Cardiac septum (tissue), 1 donor: ENCODE data around the gene TSC22D4. TPM values are rescaled to one million over a fixed set of nuclear protein-coding genes. Genes with fewer than 3 reads are reported as not detected.
"Not testable (repeated sequence)": the region's sequence is repeated elsewhere in the genome, so short reads cannot be mapped to it uniquely, and the experiment has no call there.

Experiments
- DNase-seq: peaks from one replicate; pipeline ENCODE4 v3.0.0-alpha.2; 2020; ENCODE audit warnings: low spot score
- intact Hi-C: fragments of 100-400 bp; cut with DNase I; formaldehyde crosslinking; loops from one replicate; pipeline ENCODE4 v1.14.0; 2022
- total RNA-seq: library from RNA; stranded (reverse); fragmentation: NEBNext Ultra II Directional; extraction: Animal tissue kit (Norgen Biotek cat#: 25700); gene quantifications from one replicate; pipeline ENCODE4 v1.2.1, GENCODE V29; 2021
- donor health status: DM: no; HTN: no; CAD: no.

Gene TSC22D4
- total RNA-seq, 1 donor from 2014 or later = 35.0 TPM

DNA sequence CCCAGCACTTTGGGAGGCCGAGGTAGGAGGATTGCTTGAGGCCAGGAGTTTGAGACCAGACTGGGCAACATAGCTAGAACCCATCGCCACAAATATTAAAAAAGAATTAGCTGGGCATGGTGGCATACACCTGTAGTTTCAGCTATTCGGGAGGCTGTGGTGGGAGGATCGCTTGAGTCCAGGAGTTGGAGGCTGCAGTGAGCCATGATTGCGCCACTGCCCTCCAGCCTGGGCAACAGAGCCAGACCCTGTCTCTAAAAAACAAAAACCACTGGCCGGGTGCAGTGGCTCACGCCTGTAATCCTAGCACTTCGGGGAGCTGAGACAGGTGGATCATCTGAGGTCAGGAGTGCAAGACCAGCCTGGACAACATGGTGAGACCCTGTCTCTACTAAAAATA is 25.2 kb downstream of the TSC22D4 start:
- DNase-seq, intact Hi-C loops: not testable (repeated sequence)

DNA sequence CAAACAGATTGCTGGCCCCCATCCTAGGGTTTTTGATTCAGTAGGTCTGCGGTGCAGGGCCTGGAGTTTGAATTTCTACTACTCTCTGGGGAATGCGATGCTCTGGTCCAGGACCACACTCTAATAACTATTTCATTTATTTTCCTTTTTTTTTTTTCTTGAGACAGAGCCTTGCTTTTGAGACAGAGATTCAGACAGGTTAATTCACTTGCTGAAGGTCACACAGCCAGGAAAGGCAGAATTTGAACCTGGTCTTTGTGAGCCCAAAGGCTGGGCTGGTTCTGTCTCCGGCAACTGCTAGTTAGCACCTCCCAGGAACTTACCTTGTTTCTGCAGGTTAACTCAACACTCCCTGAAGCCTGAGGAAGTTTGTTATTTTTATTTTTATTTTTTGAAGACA is 26.5 kb downstream of the TSC22D4 start:
- DNase-seq = no peak
- intact Hi-C loops = no loop called here

DNA sequence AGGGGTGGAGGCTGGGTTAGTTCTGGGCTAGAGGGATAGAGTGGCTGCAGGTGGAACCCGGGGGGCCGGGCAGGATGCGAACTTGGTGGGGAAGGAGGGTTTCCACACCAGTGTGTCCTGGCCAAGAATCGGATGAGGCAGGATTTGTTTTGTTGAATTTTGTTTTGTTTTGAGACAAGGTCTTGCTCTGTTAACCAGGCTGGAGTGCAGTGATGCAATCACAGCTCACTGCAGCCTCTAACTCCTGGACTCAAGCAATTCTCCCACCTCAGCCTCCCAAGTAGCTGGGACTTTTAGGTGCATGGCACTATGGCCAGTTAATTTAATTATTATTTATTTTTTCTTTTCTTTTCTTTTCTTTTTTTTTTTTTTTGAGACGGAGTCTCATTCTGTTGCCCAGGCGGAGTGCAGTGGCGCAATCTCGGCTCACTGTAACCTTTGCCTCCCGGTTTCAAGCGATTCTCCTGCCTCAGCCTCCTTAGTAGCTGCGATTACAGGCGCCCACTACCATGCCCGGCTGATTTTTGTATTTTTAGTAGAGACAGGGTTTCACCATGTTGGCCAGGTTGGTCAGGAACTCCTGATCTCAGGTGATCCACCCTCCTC is 29.7 kb downstream of the TSC22D4 start:
- no peak for DNase-seq
- intact Hi-C loops = no loop called here

DNA sequence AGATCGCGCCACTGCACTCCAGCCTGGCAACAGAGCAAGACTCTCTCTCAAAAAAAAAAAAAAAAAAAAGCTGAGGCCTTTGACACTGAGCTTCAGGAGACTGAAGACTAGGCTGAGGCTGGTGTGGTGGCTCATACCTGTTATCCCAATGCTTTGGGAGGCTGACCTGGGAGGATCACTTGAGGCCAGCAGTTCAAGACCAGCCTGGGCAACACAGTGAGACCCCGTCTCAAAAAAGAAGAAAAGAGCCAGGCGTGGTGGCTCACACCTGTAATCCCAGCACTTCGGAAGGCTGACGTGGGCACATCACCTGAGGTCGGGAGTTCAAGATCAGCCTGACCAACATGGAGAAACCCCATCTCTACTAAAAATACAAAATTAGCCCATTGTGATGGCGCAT is 31.7 kb downstream of the TSC22D4 start:
- intact Hi-C loops, DNase-seq: not testable (repeated sequence)

DNA sequence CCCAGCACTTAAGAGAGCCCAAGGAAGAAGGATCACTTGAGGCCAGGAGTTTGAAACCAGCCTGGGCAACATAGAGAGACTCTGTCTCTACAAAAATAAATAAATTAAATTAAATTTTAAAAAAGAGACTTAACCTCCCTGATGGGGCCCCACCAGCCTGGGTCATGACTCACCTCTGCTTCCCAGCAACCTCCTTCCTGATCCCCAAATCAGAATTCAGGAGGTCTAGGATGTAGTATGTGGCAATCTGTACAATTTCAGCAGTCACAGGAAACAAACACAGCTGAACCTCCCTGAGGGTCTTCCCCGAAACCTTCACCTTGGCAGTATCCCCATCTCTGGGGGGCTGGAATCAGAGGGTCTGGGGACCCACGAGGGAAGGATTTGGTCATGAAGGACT is 33.0 kb downstream of the TSC22D4 start:
- peak; percentile 9 for DNase-seq
- intact Hi-C loops = no loop called here

DNA sequence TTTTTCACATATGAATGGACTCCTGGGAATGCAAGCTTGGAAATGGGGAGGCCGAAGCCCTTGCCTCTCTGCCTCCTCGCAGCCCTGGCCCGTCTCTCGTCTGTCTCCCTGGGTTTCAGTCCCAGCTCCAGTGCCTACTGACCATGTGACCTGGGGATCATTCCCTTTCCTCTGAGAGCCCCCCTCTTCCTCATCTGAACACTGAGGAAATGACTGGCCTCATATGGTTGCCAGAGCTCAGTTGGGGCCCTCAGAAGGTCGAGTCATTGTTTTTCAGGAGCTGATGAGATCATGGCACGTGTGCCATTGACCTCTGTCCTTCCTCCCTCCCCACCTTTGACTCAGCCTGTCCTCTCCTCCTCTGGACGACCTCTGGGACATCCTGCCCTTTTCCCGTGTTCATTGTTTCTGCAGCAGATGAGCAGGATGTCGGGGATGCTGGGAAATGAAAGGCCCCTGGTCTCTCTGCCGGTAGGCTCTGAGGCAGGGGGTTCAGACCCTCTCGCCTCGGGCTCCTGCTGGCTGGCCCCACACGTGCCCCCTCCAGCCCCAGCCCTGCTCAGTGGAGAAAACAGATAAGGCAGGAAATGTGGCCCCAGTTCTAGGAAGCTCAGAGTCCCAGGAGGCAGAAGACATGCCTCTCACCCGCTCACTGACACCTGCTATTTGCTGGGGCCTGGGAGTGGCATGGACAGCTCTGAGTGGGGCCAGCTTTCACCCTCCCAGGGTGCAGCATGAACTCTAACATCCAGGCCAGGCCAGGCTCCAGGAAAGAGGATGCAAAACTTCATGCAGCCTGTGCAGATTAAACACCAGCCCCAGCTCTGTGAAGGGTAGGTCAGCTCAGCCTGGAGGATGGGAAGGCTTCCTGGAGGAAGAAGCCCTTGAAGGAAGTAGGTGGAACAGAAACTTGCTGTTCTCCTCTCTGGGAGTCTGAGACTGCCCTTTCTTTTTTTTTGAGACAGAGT is 34.4 kb downstream of the TSC22D4 start:
- peak; percentile 77 for DNase-seq
- intact Hi-C loops = no loop called here

DNA sequence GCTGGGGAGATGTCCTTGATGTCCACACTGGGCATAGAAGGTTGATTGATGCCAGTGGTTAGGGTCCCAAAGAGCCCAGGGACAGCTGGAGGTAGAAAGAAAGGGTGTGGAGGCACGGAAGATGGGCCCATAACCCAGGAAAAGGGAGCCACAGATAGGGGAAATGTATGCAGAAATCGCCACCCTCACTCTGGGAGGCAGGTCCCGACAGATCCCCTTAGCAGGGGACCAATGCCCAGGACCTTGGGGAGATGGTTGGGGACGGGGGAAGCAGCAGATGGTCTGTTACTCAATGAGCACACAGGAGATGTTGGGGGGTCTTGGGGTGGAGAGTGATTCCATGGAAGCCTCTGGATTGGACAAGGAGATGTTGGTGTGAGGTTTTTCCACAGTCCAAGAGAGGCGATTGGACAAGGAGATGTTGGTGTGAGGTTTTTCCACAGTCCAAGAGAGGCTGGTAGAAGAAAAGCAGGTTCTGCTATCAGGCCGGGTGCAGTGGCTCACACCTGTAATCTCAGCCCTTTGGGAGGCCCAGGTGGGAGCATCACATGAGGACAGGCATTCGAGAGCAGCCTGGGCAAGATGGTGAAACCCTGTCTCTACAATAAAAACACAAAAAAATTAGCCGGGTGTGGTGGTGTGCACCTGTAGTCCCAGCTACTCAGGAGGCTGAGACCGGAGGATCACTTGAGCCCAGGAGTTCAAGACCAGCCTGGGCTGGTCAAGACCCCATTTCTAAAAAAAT is 35.7 kb downstream of the TSC22D4 start:
- DNase-seq = peak; percentile 43
- intact Hi-C loops = no loop called here

DNA sequence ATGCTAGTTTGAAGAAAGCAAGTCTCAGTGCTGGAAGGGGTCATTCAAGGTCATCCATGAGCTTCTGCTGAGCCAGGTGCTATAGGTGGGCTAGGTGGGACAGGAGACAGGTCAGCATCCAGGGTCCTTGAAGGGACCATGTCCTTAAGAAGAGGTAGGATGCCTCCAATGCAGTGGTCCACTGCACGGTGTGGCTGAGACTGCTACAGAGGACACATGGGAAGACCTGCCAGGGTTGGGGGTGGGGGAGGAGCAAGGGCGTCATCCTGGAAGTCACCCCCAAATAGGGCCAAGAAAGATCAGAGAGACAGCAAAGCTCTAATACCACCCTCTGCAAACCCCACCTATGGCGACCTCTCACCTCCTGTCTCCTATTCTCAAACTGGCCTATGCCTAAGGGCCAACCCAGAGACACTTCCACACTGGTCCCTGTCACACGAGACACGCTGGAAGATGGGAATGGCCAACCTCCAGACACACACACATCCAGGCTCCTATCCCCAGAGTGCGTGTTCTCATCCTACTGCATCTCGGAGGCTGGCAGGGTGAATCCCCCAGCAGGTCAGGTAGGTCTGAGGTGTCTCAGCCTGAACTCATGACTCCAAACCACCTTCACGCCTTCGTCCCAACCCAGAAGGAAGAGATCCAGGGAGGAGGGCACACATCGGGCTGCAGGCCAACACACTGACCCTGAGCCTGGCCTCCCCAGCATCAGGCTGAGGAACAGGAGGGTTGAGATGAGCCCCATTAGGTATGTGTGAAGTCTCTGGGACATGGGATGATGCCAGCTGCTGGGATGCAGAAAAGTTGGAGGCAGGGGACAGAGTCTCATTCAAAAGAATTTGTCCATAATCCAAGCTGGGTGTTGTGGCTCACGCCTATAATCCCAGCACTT is 37.1 kb downstream of the TSC22D4 start:
- no peak for DNase-seq
- intact Hi-C loops = no loop called here

DNA sequence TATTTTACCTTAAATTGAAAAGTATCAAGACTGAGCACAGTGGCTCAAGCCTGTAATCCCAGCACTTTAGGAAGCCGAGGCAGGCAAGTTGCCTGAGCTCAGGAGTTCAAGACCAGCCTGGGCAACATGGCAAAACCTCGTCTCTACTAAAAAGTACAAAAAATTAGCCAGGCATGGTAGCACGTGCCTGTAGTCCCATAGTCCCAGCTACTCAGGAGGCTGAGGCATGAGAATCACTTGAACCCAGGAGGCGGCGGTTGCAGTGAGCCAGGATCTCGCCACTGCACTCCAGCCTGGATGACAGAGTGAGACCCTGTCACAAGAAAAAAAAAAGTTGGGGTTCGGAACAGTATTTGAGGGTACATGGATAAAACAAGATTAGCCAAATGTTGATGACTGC is 39.8 kb downstream of the TSC22D4 start:
- intact Hi-C loops = not testable (repeated sequence)

DNA sequence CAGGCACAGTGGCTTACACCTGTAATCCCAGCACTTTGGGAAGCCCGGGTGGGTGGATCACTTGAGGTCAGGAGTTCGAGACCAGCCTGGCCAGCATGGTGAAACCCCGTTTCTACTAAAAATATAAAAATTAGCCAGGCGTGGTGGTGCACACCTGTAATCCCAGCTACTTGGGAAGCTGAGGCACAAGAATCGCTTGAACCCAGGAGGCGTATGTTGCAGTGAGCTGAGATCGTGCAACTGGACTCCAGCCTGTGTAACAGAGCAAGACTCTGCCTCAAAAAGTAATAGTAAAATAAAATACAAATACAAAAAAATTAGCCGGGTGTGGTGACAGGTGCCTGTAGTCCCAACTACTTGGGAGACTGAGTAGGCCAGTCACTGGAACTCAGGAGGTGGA is 40.3 kb downstream of the TSC22D4 start:
- DNase-seq, intact Hi-C loops: not testable (repeated sequence)

More for the DNA sequence above, 39.8 kb downstream of the TSC22D4 start:
- not testable (repeated sequence) for DNase-seq

DNA sequence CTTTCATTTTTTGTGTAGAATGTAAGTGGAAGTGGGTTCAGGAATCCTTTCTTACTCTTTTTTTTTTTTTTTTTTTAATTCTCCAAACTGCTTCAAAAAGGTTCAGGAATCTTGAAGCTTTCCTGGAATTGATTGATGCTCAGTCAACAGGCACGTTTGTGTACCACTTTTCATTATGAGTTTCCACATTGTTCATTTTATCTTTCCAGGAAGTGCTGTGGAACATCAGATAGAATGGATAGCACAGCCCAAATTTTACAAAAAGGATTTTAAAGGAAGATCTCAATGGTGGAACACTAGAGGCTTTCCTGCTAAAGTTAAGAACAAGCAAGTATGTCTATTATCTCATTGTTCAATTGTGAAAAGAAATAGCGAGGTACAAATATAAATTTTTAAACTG is 40.8 kb downstream of the TSC22D4 start:
- intact Hi-C loops = no loop called here
- DNase-seq = no peak

DNA sequence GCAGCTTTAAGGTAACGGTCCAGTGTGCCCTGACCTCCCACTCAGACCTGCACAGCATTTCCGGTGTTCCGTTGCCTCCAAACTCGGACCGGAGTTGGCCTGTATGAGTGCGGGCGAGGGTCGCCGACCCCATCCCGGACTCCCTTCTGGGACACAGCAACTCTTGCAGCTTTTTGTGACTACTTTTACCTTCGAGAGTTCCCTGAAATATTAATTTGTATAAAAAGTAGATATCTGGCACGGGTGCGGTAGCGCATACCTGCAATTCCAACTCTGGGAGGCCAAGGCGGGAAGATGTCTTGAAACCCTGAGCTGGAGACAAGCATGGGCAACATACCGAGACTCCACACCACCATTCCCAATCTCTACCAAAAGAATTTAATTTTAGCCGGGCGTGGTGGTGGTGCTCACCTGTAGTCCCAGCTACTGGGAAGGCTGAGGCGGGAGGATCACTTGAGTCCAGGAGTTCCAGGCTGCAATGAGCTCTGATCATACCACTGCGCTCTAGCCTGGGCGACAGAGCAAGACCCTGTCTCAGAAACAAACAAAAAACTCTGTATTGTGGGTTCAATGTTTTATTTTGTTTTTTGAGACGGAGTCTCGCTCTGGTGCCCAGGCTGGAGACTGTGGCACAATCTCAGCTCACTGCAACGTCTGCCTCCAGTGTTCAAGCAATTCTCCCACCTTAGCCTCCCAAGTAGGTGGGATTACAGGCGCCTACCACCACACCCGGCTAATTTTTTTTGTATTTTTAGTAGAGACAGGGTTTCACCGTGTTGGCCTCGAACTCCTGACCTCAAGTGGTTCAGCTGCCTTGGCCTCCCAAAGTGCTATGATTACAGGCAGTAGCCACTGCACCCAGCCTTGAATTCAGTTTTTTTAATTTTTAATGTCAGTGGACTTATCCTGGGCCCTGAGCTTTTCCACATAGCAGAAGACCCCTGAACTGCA is 41.6 kb downstream of the TSC22D4 start:
- no peak for DNase-seq
- intact Hi-C loops = no loop called here

DNA sequence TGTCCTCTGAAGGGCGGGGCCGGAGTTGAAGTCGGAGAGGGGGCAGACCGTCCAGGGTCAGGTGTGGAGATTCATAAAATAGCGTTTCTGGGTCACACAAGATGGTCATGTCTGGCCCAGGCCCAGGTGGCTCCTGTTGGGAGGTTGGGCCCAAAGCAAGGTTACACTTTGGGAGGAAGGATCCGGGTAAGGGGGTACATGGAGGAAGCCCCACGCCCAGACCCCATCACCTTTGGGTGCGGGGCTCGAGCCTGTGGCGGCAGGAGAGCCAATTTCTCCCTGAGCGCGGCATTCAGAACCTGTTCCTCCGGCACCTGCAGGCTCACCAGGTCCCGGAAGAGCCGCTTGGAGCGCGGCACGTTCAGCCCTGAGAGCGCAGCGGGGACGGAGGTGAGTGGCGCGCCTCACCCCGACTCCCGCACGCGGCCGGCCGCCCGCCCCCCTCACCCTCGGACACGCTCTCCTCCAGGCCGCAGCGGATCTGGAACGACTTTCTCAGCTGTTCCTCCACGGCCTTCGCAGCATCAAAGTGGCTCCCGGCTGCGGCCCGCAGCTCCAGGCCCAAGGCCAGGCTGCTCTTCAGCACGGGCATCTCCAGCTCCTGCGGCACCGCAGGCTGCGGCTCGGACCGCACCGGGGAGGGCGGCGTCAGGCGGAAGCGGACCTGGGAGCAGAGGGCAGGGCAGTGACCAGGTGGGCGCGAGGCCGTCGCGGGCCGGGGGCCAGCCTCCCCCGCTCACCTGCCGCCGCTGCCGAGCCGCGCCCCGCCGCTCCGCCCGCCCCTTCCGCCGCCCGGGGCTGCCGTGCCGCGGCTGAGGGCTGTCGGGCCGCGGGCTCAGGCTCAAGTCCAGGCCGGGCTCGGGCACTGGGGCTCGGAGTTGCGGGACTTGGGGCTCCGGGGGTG is 43.4 kb downstream of the TSC22D4 start:
- intact Hi-C loops = loop anchor here (1.0 kb wide), 1 partner anchor 7 kb away; the partner anchor contains the start of gene ZCWPW1
- DNase-seq = no peak

DNA sequence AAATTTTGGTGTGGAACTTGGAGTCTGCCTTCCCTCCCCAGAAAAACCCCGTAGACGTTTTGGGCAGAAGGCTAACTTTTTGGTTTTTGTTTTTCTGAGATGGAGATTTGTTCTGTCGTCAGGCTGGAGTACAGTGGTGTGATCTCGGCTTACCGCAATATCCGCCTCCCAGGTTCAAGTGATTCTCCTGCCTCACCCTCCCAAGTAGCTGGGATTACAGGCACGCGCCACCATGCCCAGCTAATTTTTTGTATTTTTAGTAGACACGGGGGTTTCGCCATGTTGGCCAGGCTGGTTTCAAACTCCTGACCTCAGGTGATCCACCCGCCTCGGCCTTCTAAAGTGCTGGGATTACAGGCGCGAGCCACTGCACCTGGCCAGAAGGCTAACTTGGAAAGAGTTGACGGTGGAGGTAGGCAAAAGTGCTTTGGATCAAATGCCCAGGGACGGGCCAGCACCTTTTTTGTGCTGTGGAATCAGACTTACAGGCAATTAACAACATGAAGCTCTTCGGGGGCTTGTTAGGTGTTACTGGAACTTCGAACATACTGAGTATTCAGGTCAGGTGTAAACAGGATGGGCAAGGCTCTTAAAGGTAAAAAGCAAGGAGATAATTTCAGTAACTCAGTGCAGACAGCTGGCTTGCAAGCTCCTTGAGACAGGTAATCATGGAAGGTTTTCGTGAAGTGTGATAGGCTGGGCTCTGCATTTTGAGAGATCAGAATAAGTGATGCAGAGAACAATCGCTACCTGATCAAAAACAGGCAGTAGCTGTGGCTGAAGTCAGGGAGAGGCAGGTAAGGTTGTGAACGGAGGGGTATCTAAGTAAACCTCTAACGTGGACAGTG is 44.5 kb downstream of the TSC22D4 start:
- no peak for DNase-seq
- intact Hi-C loops = no loop called here

DNA sequence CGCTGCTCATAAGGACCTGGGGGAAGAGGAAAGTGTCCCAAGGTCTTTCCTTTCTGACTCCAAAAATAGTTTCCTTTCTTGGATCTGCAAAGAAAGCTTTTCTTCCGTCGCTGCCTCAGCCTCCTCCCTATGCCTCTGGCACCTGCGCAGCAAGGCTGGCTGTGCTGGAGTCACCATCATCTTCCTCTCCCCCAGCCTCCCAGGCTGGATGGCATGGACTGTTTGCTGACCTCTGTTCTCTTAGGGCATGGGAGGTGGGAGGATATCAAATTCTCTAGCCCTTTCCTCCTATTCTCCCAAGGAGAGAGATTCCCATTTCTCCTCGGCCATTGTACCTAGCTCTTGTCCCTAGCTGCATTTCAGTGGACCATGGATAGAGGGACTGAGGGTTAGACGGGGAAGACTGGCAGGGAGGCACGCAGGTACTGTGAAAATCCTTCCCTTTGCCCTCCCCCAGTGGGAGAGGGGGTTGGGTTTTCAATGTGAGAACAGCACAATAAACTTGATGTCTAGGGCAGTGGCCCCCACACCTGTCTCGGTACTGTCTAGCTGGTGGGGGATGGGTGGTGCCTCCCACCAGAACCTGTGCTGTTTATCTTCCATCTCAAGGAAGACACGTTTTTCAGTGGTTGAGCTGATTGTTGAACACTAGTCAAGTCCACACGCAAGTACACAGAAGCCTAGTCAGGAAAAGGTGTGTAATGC is 45.3 kb downstream of the TSC22D4 start:
- intact Hi-C loops = no loop called here
- no peak for DNase-seq

DNA sequence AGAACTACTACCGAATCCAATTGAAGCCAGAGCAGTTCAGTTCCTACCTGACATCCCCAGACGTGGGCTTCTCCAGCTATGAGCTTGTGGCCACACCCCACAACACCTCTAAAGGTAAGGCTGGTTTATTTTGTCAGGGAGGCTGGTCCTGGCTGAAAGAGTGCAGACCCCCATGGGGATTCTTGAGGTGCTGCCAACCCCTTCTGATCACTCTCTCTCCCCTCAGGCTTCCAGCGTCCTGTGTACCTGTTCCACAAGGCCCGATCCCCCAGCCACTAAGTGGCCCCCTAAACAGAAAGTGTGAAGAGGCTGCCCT is 45.8 kb downstream of the TSC22D4 start:
- intact Hi-C loops = no loop called here
- no peak for DNase-seq
